Measurements from ENCODE around the gene NDUFS1.
"Not testable (repeated sequence)": the region's sequence is repeated elsewhere in the genome, so short reads cannot be mapped to it uniquely, and the experiment has no call there.

NDUFS1 gene

DNA sequence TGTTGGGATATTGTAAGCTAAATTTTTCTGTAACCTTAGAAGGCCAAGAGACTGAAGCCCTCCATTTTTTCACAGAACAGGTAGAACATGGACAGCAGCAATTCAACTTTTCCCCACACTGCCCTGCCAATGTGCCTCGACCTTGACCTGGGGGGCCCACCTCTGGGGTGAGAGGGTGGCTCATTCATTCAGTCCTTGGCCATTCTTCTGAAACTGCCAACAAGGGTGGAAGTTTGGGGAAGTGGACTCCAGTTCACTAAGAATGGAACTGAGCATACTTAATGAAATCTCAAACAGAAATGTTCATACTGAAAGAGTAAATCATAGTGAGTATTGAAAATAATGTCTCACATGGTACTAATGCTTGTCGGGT lies 1.5 kb upstream of the NDUFS1 start:
- DNase-seq, result no peak

DNA sequence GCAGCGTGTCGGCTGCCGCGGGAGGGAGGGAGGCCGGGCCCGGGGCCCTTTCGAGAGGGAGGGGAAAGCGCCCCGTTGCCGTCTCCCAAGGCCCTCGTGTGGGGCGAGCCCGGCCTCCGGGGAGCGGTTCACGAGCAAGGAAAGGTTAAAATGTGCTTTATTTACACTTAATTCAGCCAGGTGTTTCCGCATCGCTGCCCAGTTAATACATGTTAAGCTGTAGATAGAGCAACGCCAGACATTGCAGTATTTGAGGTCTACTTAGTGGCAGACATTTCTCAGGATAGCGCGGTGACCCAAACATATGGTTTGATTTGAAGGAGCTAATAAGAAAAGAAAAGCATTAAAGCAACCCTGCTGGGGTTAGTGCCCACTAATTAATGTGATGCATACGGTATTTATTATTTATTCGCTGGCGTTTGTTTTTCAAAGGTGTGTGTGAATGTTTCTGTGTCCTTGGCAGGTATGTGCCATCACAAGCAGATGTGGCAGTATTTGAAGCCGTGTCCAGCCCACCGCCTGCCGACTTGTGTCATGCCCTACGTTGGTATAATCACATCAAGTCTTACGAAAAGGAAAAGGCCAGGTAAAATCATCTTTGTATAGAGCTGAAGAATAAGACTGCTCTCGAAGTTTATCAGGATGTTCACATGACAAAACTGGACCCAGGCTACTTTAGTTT lies 1.0 kb upstream of the NDUFS1 start:
- DNase-seq, result no peak

DNA sequence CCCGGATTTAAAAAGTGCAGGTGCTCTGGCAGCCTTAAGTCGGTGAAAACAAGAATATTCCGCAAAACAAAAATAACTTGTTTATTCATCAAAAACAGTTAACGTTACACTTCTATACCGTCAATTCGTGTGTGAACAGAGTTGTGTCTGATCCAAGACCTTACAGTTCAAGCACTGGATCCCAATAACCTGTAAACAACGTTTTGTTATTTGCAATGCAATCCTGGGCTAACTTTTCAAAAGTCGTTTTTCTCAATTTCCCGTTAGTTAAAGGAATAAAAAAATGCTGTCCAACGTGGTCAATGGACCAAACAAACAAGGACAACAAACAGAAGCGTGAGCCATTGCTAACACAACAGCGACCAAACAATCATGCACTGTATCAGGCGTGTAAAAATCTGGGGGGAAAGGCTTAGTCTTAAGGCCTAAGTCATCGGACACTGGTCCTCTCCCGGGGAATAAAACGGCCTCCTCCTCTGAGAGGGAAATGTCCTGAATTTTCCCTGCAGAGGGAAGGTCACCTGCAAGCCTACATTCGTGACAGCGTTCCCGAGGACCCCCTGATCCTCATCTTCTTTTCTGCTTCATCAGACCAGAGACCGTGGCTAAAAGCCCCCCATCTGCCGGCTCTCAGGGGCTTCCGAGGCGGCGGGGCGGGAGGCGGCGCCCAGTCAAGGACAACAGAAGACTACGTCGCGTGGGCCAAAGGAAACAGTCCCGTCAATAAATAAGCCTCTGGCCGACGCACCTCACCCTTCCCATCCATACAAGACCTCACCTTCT lies 490 bp downstream of the NDUFS1 start:
- peak; percentile 20 for DNase-seq

DNA sequence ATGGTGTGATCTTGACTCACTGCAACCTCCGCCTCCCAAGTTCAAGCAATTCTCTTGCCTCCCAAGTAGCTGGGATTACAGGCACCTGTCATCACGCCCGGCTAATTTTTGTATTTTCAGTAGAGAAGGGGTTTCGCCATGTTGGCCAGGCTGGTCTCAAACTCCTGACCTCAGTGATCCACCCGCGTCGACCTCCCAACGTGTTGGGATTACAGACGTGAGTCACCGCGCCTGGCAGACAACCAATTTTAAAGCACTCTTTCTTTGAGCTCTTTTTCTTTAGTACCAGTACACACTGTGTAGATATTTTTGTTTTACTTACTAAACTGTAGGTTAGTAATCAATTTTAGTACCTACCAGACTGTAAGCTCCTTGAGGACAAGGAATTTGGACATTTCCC lies 2.2 kb downstream of the NDUFS1 start:
- not testable (repeated sequence) for DNase-seq

DNA sequence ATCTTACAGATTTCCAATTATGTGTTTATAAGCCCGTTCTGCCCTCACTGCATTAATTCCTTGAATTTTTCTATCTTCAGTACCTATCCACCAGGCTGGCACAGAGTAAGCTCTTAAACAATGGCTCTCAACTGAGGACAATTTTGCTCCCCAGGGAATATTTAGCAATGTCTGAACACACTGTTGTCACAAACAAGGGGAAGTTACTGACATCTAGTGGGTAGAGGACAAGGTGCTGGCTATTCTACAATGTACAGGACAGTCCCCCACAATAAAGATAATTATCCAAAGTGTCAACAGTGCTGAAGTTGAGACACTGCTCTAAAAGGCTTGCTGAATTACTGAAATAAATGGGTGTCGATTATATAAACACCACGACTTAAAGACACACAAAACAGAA lies 5.0 kb downstream of the NDUFS1 start:
- DNase-seq, result no peak

DNA sequence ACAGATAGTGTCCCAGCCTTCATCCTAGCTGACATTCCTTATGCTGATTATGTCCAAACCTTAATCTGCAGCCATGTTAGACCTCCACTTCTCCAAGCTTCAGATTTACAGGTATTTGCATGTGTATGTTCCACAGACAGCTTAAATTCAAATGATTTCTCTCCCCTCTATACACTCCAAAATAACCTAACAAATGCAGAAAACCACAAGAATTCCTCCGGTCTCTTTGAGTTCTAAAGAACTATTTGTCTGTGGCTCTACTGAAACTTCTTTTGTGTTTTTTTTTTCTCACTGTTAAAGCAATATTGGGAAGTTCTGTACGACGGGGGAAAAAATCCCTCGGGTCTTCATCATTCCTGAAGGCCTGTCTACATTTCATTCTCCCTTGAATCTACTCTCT lies 8.6 kb downstream of the NDUFS1 start:
- no peak for DNase-seq

DNA sequence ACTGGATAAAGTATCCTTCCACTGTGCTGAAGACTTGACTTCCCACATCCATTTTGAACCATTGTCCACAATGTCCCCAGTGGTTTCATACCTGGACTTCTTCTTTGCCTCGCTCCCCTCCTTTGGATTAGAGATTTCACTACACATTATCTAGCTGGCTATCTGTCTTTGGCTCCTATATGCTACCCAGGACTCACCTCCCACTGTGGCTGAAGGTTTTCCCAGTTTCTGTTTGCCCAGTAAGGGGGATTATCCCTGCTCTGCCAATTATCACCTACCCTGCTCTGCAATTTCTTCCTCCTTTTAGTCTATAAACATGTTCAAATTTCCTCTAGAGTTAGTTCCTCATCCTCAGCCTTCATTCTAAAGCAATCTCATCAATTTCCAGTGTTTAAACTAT lies 9.1 kb downstream of the NDUFS1 start:
- DNase-seq, result no peak

DNA sequence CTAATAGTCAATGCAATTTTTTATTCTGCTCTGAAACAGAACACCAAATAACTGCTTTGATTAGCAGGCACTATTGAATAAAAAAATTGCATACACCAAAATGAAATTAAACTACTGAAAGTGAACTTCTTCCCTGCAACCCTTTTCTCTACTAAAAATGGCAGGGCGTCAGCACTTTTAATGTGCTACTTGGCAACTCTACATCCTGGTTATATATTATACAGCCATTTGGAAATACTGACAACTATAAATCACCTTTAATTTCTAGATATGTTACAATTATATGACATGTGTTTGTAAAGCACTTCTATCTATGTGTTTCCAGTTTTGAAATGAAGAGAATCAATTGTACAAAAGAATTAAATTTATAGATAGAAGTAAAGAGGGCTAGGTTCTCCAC lies 9.9 kb downstream of the NDUFS1 start:
- DNase-seq, result no peak

DNA sequence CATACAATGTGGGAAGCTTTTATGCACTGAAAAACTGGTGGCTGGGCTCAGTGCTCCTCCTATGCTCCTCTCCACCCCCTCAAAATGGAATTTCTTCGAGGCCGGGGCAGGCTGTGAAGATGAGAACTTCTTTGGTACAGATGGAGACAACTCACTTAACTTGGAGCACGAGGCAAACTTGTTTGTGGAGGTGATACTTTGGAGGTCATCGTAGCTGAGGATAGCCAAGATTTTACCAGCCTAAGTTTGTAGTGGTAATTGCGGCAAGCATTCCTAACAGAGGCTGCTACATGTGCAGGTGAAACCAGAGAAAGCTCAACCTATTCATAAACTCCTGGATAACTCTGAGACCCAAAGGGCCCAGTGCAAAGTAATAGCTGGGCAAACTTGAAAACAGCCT lies 13.6 kb downstream of the NDUFS1 start:
- DNase-seq, result no peak

DNA sequence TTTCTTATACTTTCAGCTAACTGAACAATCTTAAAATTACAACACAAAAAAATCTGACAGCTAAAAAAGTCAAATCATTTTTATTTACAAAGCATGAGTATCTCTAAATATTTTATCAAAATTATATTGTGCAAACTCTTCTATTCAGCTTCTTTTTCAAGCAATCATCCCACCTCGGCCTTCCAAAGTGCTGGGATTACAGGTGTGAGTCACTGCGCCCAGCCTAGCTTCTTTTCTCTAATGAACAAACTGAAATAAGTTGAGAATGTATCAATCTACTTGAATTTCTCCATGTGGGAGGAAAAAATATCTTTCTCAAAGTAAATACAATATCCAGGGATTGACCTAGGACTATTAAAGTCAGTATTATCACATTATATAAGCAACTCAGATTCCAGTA lies 14.9 kb downstream of the NDUFS1 start:
- DNase-seq, result no peak

DNA sequence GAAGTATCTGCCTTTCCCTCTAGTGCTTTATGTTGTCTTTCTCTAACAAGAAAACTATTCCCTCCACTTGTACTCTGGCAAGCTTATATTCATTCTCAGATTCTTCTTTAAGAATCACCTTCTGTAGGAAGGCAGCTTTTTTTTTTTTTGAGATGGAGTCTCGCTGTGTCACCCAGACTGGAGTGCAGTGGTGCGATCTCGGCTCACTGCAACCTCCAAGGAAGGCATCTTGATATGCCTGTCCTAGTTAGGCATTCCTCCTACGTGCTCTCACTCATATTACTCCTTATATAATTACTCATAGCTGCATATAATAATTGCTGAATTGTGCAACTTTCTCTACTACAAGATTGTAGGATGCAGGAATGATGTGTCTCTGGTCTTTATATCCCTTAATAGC lies 15.8 kb downstream of the NDUFS1 start:
- no peak for DNase-seq

DNA sequence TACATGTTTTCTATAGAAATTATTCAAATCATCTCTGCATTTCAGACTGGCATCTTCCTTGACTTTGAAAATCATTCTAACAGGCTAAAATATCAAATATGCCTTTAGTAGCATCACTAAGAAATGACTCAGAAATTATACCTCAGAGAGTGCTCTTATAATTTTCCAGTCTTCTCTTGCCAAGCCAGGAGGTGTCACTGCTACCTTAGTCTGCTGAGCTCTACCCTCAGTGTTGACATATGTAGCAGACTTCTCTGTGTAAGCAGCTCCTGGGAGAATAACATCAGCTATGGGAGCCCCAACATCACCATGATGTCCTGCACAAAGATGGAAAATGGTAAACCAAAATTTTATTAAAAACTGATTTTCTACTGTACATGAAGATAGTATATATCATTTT lies 31.6 kb downstream of the NDUFS1 start:
- DNase-seq, result no peak

DNA sequence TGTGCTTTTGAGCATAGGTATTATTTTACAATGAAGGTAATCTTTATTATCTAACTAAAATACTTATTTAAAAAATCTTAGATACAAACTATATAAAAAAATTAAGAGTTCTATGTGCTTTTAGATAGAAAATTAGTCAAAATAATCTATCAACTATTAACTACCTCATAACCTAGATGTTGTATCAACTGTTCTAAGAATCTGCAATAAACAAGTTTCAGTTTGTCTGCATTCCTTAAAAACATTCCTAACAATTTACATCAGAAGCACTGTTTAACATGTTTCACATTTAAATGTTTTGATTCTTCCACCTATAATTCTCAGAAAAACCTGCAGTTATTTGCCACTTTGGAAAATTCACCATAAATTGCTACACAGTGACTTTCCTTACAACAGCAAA lies 33.3 kb downstream of the NDUFS1 start:
- no peak for DNase-seq

DNA sequence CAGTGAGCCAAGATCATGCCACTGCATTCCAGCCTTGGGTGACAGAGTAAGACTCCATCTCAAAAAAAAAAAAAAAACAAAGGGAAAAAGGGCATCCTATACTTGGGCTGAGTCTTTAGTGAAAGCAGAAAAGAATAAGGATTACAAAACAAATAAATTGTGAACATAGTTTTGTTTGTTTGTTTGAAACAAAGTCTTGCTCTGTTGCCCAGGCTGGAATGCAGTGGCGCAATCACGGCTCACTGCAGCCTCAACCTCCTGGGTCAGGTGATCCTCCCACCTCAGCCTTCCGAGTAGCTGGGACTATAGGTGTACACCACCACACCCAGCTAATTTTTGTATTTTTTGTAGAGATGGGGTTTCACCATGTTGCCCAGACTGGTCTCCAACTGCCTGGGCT lies 36.7 kb downstream of the NDUFS1 start:
- DNase-seq, result not testable (repeated sequence)

DNA sequence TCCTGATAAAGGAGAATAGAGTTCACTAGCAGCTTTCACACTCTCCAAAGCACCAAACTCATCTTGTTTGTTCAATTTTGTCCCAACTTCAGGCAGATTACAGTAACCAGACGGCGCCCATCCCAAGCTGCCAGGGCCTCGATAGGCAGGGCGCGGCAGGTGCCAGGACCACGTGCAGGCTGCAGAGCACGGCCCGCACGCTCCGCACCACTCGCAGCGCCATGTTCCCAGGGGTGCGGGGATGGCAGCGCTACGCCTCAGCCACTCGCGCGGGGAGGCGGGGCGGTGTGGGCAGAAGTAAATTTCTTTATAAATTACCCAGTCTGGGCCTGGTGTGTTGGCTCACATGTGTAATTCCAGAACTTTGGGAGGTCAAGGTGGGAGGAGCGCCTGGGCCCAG lies 43.0 kb downstream of the NDUFS1 start:
- no peak for DNase-seq

DNA sequence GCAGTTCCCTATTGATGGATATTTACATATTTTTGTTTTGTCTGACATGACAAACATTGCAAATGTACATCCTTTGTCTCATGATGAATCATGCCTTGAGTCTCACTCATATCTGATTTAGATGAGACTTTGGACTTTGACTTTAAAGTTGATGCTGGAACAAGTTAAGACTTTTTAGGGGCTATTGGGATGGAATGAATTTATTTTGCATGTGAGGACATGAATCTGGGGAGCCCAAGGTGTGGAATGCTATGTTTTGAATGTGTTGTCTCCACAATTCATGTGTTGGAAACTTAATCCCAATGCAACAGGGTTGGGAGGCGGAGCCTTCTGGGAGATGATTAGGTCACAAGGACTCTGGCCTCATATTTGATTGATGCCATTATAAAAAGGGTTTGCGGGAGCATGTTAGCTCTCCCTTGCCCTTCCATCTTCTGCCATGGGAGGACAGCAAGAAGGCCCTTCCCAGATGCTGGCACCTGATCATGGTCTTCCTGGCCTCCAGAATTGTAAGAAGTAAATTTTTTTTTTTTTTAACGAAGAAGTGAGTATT lies 44.1 kb downstream of the NDUFS1 start:
- DNase-seq, result no peak

DNA sequence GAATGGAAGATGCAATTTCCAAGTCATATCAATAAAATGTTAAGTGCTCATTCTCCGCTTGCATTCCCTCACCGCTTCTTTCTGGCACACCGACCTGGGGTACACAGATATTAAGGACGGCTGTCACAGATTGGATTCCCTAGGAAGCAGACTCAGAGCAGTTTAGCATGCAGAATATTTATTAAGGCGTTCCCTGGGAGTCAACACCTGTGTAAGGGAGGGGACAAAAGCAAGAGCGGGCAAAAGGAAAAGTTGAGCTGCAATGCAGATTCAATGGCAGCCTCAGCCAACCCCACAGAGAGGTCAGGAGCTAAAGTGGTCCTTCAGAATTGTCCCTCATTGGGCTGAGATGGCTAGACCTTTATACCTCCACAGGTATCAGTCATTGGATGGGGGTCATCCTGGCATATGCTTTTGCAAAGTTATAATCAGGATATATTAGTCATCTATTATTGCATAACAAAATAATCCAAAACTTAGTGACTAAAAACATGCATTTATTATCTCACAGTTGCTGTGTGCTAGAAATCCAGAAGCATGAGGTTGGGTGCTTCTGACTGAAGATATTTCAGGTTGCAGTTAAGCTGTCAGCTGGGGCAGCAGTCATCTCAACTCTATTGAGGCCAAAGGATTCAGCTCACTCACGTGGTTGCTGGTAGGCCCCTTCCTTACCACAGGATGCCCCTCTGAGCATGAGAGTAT lies 46.2 kb downstream of the NDUFS1 start:
- no peak for DNase-seq

DNA sequence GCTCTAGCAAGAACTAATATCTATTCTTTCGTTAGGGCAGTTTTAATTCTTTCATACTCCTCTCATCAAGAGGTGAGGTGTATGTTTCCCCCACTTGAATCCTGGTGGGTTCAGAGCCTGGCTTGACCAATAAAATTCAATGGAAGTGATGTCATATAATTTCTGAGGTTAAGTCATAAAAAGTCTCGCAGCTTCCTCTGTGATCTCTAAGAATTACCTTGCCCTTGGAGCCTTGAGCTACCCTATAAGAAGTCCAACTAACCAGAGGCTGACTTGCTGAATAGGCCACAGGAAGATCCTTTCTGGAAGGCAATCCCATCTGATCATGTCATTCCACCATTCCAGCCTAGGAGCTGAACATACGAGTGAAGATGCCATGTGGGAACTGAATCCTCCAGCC lies 47.1 kb downstream of the NDUFS1 start:
- no peak for DNase-seq

DNA sequence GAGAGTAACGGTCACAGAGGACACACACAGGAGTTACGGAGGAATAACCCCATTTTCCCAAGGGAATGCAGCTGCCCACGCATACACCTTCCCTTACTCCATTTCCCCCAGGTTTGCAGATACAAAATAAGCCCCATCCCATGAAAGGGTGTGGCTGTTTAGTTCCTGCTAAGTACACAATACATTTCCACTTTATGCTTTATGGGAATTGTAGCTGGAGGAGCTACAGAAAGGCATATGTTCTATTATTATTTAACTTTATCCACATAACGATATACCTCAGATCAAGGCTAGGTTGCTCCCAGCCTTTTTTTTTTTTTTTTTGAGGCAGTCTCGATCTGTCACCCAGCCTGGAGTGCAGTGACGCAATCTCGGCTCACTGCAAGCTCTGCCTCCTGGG lies 50.5 kb downstream of the NDUFS1 start:
- no peak for DNase-seq

DNA sequence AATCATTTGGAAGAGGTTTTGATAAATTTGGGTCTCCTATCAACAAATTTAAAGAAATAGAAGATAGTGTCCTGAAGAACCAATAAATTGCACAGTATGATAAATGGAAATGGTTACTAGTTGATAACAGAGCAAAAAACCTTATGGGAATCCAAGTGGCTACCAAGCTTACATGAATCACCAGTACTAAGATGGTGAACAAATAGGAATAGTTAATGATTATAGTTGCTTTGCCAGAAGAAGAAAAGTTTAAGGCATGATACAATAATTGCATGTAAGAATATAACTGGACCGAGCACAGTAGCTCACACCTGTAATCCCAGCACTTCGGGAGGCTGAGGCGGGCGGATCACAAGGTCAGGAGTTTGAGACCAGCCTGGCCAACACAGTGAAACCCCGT lies 53.7 kb downstream of the NDUFS1 start:
- no peak for DNase-seq

DNA sequence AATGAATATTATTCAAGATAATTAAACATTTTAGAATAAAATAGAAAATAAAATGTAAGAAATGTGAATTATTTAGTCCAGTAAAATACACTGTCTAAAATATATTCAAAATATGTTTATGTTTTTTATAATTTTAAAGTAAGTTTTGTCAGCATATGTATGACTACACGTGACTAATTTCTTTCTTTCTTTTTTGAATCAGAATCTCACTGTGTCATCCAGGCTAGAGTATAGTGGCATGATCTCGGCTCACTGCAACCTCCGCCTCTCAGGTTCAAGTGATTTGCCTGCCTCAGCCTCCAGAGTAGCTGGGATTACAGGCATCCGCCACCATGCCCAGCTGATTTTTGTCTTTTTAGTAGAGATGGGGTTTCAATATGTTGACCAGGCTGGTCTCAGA lies 54.2 kb downstream of the NDUFS1 start:
- DNase-seq, result no peak

DNA sequence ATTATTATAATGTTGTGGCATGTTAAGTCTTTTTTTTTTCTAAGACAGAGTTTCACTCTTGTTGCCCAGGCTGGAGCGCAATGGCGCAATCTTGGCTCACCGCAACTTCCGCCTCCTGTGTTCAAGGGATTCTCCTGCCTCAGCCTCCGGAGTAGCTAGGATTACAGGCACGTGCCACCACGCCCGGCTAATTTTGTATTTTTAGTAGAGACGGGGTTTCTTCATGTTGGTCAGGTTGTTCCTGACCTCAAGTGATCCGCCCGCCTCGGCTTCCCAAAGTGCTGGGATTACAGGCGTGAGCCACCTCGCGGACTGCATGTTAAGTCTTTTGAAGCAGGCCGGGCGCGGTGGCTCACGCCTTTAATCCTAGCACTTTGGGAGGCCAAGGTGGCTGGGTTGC lies 60.4 kb downstream of the NDUFS1 start:
- DNase-seq, result not testable (repeated sequence)

DNA sequence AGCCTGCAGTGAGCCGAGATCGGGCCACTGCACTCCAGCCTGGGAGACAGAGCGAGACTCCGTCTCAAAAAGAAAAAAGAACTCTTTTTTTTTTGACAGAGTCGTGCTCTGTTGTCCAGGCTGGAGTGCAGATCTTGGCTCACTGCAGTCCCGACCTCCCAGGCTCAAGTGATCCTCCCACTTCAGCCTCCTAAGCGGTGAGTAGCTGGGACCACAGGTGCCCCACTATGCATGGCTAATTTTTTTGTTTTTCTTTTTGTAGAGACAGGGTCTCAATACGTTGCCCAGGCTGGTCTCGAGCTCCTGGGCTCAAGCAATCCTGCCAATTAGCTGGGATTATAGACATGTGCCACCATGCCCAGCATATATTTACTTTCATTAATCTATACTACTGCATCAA lies 60.8 kb downstream of the NDUFS1 start:
- no peak for DNase-seq

DNA sequence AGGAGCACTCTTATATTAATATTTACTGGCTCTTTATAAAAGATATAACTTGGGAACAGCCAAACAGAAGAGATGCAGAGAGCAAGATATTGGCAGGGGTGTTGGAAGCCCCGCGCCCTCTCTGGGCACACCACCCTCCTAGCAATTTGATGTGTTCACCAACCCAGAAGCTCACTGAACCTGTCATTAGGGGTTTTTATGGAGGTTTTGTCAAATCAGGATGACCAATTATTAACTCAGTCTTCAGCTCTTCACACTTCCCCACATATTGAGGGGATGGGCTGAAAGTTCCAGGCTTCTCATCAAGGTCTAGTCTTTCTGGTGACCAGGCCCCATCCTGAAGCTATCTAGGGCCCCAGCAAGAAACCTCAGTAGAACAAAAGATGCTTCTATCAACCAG lies 62.4 kb downstream of the NDUFS1 start:
- no peak for DNase-seq

Data from DMS79 (cell line).